GM23338 (cell line): ENCODE data around the gene ZNF614. TPM values are rescaled to one million over a fixed set of nuclear protein-coding genes. Genes with fewer than 3 reads are reported as not detected.

Experiments used
- ATAC-seq: fragments of 200-7000 bp; cut with Tn5 transposase; 3 replicates; pipeline ENCODE4 v1.9.1; 2020
- DNase-seq: peaks from one replicate; pipeline ENCODE4 v3.0.0-alpha.2; 2015; ENCODE audit warnings: low spot score
- H2AFZ ChIP-seq: fragments of 200-600 bp; sonication (generic); 2 replicates; pipeline ENCODE4 v1.8.0; 2016; ENCODE audit warnings: antibody characterized with exemption, mild to moderate bottlenecking, moderate library complexity
- H3F3A ChIP-seq: fragments of 200-600 bp; sonication (generic); replicated peaks from 2 replicates; pipeline ENCODE4 v1.8.0; 2017; ENCODE audit warnings: antibody characterized with exemption, mixed run types, low read depth
- H3K27ac ChIP-seq: fragments of 200-600 bp; sonication (generic); 2 replicates; pipeline ENCODE4 v1.6.1; 2016; ENCODE audit warnings: low read depth
- H3K27me3 ChIP-seq: fragments of 200-600 bp; sonication (generic); 2 replicates; pipeline ENCODE4 v1.8.0; 2016; ENCODE audit warnings: mild to moderate bottlenecking, mixed run types, moderate library complexity; ENCODE audit not compliant: insufficient read depth
- H3K36me3 ChIP-seq: fragments of 200-600 bp; sonication (generic); 2 replicates; pipeline ENCODE4 v1.8.0; 2016; ENCODE audit warnings: mild to moderate bottlenecking; ENCODE audit not compliant: insufficient read depth
- H3K4me1 ChIP-seq: fragments of 200-600 bp; sonication (generic); 2 replicates; pipeline ENCODE4 v1.8.0; 2016; ENCODE audit warnings: mild to moderate bottlenecking, moderate library complexity; ENCODE audit not compliant: insufficient read depth
- H3K4me2 ChIP-seq: fragments of 200-600 bp; sonication (generic); 2 replicates; pipeline ENCODE4 v1.7.1; 2017; ENCODE audit warnings: mixed run types
- H3K4me3 ChIP-seq: fragments of 200-600 bp; sonication (generic); 2 replicates; pipeline ENCODE4 v1.6.1; 2016; ENCODE audit warnings: mixed run types
- H3K79me2 ChIP-seq: fragments of 200-600 bp; sonication (generic); replicated peaks from 2 replicates; pipeline ENCODE4 v1.8.0; 2017; ENCODE audit warnings: mild to moderate bottlenecking; ENCODE audit not compliant: insufficient read depth
- H3K9me2 ChIP-seq: fragments of 200-600 bp; sonication (generic); 2 replicates; pipeline ENCODE4 v1.8.0; 2017; ENCODE audit not compliant: insufficient read depth
- H4K20me1 ChIP-seq: fragments of 200-600 bp; sonication (generic); replicated peaks from 2 replicates; pipeline ENCODE4 v1.8.0; 2017; ENCODE audit warnings: mild to moderate bottlenecking; ENCODE audit not compliant: insufficient read depth
- H3K27ac Mint-ChIP-seq: 2 replicates; pipeline ENCODE4 v1.8.0; 2020; ENCODE audit warnings: inconsistent platforms, mild to moderate bottlenecking, moderate library complexity, mixed read lengths
- H3K27me3 Mint-ChIP-seq: 3 replicates; pipeline ENCODE4 v1.8.0; 2022; ENCODE audit warnings: low read depth, mild to moderate bottlenecking, moderate library complexity, mixed read lengths, inconsistent platforms; ENCODE audit not compliant: insufficient read depth, poor library complexity
- H3K36me3 Mint-ChIP-seq: 3 replicates; pipeline ENCODE4 v1.8.0; 2021; ENCODE audit warnings: low read depth, mild to moderate bottlenecking, inconsistent platforms, moderate library complexity, mixed read lengths
- H3K4me1 Mint-ChIP-seq: 3 replicates; pipeline ENCODE4 v1.8.0; 2020; ENCODE audit warnings: mild to moderate bottlenecking, inconsistent platforms, mixed read lengths
- H3K4me3 Mint-ChIP-seq: 3 replicates; pipeline ENCODE4 v1.8.0; 2021; ENCODE audit warnings: moderate library complexity, mild to moderate bottlenecking, inconsistent platforms, mixed read lengths
- H3K9me3 Mint-ChIP-seq: 3 replicates; pipeline ENCODE4 v1.8.0; 2020; ENCODE audit warnings: moderate library complexity, mild to moderate bottlenecking, inconsistent platforms, mixed read lengths
- CREB1 ChIP-seq: fragments of 250-450 bp; sonication (Bioruptor Pico); IDR thresholded peaks from 2 replicates; pipeline ENCODE4 v1.5.0; 2020; ENCODE audit warnings: low read depth, mild to moderate bottlenecking, moderate library complexity
- EZH2 ChIP-seq: fragments of 200-600 bp; sonication (generic); IDR thresholded peaks from one replicate; pipeline ENCODE4 v1.8.0; 2017; ENCODE audit warnings: antibody characterized with exemption, mild to moderate bottlenecking, low read depth; ENCODE audit not compliant: unreplicated experiment
- EZH2phosphoT487 ChIP-seq: fragments of 200-600 bp; sonication (generic); IDR thresholded peaks from one replicate; pipeline ENCODE4 v1.8.1; 2018; ENCODE audit warnings: antibody characterized with exemption; ENCODE audit not compliant: unreplicated experiment
- JUNB ChIP-seq: IDR thresholded peaks from one replicate; pipeline ENCODE4 v1.6.1; 2016; ENCODE audit warnings: antibody characterized with exemption; ENCODE audit not compliant: unreplicated experiment
- NANOG ChIP-seq: IDR thresholded peaks from 2 replicates; pipeline ENCODE4 v1.6.1; 2016; ENCODE audit warnings: antibody characterized with exemption, borderline replicate concordance
- POLR2AphosphoS5 ChIP-seq: IDR thresholded peaks from 2 replicates; pipeline ENCODE4 v1.6.1; 2016; ENCODE audit warnings: antibody characterized with exemption, low read depth
- STAT1 ChIP-seq: IDR thresholded peaks from one replicate; pipeline ENCODE4 v1.6.1; 2016; ENCODE audit warnings: antibody characterized with exemption; ENCODE audit not compliant: unreplicated experiment
- ZNF114 ChIP-seq: fragments of 250-450 bp; sonication (Bioruptor Pico); IDR thresholded peaks from 2 replicates; pipeline ENCODE4 v1.5.0; 2020; ENCODE audit warnings: mild to moderate bottlenecking, moderate library complexity
- ZNF331 ChIP-seq: fragments of 250-450 bp; sonication (Bioruptor Pico); IDR thresholded peaks from 2 replicates; pipeline ENCODE4 v1.5.0; 2020; ENCODE audit warnings: low read depth, mild to moderate bottlenecking, moderate library complexity
- polyA plus RNA-seq: library from polyadenylated mRNA; unstranded; fragments of >200 nt; fragmentation: Nextera tagmentation; extraction: Ambion mirVana; gene quantifications from 2 replicates; pipeline ENCODE4 v1.2.1, GENCODE V29; 2016
- total RNA-seq: library from RNA; depleted of rRNA; stranded (reverse); fragments of >200 nt; shearing (Covaris generic); gene quantifications from 2 replicates; pipeline ENCODE4 v1.2.3, GENCODE V29; 2014
- TF ChIP-seq, protein P1 (sequence below): fragments of 250-450 bp; sonication (Bioruptor Pico); IDR thresholded peaks from 2 replicates; pipeline ENCODE4 v1.5.0; 2020; ENCODE audit warnings: mild to moderate bottlenecking, moderate library complexity
- TF ChIP-seq, protein P2 (sequence below): IDR thresholded peaks from 2 replicates; pipeline ENCODE4 v1.6.1; 2016; ENCODE audit warnings: antibody characterized with exemption
- TF ChIP-seq, protein P3 (sequence below): IDR thresholded peaks from one replicate; pipeline ENCODE4 v1.6.1; 2018; ENCODE audit warnings: antibody characterized with exemption; ENCODE audit not compliant: unreplicated experiment
- TF ChIP-seq, protein P4 (sequence below), 2 experiments: fragments of 200-600 bp in 1 of 2; sonication (generic) in 1 of 2; conservative IDR thresholded peaks; 2 replicates each; pipeline versions ENCODE4 v1.5.1 to v1.6.1; 2016 to 2017; ENCODE audit warnings: antibody characterized with exemption in 2 of 2, low read depth in 2 of 2, mild to moderate bottlenecking in 2 of 2, moderate library complexity in 1 of 2

ZNF614 gene
- total and polyA plus RNA-seq, 2 experiments from 2014 or later: 9.1 to 26.2 TPM

DNA sequence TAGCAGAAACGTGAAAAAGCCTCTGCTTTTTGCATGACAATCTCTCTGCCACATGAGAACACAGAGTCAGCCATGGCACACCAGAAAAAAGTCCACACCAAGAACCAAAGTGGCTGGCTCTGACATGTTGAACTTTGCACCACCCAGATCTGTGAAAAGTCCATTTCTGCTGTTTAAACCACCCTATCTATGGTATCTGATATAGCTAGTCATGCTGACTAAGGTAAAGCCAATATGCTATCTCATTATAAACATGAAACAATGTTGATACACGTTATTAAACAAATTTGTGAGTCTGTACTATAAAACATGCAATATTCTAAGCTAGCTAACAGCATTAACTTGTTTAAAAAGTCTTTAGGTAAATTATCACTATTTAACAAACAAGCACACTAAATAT lies 41.5 kb upstream of the ZNF614 start:
- no peaks in the 10 kb centered on the region for H3K27me3 ChIP-seq
- DNase-seq: no peak
- Mint-ChIP-seq H3K4me3 (no peak overlapping the region), H3K27ac (no peak overlapping the region), H3K4me1 (no peaks in the 10 kb centered on the region), H3K36me3 (peaks cover 100% of the 10 kb centered on the region), H3K27me3 (peaks cover 5% of the 10 kb centered on the region), H3K9me3 (peaks cover 90% of the 10 kb centered on the region)
- TF ChIP-seq, protein P1, sequence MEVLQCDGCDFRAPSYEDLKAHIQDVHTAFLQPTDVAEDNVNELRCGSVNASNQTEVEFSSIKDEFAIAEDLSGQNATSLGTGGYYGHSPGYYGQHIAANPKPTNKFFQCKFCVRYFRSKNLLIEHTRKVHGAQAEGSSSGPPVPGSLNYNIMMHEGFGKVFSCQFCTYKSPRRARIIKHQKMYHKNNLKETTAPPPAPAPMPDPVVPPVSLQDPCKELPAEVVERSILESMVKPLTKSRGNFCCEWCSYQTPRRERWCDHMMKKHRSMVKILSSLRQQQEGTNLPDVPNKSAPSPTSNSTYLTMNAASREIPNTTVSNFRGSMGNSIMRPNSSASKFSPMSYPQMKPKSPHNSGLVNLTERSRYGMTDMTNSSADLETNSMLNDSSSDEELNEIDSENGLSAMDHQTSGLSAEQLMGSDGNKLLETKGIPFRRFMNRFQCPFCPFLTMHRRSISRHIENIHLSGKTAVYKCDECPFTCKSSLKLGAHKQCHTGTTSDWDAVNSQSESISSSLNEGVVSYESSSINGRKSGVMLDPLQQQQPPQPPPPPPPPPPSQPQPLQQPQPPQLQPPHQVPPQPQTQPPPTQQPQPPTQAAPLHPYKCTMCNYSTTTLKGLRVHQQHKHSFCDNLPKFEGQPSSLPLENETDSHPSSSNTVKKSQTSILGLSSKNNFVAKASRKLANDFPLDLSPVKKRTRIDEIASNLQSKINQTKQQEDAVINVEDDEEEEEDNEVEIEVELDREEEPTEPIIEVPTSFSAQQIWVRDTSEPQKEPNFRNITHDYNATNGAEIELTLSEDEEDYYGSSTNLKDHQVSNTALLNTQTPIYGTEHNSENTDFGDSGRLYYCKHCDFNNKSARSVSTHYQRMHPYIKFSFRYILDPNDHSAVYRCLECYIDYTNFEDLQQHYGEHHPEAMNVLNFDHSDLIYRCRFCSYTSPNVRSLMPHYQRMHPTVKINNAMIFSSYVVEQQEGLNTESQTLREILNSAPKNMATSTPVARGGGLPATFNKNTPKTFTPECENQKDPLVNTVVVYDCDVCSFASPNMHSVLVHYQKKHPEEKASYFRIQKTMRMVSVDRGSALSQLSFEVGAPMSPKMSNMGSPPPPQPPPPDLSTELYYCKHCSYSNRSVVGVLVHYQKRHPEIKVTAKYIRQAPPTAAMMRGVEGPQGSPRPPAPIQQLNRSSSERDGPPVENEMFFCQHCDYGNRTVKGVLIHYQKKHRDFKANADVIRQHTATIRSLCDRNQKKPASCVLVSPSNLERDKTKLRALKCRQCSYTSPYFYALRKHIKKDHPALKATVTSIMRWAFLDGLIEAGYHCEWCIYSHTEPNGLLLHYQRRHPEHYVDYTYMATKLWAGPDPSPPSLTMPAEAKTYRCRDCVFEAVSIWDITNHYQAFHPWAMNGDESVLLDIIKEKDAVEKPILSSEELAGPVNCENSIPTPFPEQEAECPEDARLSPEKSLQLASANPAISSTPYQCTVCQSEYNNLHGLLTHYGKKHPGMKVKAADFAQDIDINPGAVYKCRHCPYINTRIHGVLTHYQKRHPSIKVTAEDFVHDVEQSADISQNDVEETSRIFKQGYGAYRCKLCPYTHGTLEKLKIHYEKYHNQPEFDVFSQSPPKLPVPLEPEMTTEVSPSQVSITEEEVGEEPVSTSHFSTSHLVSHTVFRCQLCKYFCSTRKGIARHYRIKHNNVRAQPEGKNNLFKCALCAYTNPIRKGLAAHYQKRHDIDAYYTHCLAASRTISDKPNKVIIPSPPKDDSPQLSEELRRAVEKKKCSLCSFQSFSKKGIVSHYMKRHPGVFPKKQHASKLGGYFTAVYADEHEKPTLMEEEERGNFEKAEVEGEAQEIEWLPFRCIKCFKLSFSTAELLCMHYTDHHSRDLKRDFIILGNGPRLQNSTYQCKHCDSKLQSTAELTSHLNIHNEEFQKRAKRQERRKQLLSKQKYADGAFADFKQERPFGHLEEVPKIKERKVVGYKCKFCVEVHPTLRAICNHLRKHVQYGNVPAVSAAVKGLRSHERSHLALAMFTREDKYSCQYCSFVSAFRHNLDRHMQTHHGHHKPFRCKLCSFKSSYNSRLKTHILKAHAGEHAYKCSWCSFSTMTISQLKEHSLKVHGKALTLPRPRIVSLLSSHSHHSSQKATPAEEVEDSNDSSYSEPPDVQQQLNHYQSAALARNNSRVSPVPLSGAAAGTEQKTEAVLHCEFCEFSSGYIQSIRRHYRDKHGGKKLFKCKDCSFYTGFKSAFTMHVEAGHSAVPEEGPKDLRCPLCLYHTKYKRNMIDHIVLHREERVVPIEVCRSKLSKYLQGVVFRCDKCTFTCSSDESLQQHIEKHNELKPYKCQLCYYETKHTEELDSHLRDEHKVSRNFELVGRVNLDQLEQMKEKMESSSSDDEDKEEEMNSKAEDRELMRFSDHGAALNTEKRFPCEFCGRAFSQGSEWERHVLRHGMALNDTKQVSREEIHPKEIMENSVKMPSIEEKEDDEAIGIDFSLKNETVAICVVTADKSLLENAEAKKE (CRISPR knock-in tag): no peak
- TF ChIP-seq EZH2 (no peak), POLR2AphosphoS5 (no peak), CREB1 (CRISPR knock-in tag) (no peak), STAT1 (no peak), JUNB (no peak), EZH2phosphoT487 (no peak), ZNF331 (CRISPR knock-in tag) (no peak), ZNF114 (CRISPR knock-in tag) (no peak), NANOG (no peak)
- TF ChIP-seq, protein P2, sequence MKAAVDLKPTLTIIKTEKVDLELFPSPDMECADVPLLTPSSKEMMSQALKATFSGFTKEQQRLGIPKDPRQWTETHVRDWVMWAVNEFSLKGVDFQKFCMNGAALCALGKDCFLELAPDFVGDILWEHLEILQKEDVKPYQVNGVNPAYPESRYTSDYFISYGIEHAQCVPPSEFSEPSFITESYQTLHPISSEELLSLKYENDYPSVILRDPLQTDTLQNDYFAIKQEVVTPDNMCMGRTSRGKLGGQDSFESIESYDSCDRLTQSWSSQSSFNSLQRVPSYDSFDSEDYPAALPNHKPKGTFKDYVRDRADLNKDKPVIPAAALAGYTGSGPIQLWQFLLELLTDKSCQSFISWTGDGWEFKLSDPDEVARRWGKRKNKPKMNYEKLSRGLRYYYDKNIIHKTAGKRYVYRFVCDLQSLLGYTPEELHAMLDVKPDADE: no peak
- TF ChIP-seq, protein P3, sequence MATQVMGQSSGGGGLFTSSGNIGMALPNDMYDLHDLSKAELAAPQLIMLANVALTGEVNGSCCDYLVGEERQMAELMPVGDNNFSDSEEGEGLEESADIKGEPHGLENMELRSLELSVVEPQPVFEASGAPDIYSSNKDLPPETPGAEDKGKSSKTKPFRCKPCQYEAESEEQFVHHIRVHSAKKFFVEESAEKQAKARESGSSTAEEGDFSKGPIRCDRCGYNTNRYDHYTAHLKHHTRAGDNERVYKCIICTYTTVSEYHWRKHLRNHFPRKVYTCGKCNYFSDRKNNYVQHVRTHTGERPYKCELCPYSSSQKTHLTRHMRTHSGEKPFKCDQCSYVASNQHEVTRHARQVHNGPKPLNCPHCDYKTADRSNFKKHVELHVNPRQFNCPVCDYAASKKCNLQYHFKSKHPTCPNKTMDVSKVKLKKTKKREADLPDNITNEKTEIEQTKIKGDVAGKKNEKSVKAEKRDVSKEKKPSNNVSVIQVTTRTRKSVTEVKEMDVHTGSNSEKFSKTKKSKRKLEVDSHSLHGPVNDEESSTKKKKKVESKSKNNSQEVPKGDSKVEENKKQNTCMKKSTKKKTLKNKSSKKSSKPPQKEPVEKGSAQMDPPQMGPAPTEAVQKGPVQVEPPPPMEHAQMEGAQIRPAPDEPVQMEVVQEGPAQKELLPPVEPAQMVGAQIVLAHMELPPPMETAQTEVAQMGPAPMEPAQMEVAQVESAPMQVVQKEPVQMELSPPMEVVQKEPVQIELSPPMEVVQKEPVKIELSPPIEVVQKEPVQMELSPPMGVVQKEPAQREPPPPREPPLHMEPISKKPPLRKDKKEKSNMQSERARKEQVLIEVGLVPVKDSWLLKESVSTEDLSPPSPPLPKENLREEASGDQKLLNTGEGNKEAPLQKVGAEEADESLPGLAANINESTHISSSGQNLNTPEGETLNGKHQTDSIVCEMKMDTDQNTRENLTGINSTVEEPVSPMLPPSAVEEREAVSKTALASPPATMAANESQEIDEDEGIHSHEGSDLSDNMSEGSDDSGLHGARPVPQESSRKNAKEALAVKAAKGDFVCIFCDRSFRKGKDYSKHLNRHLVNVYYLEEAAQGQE: no peak
- TF ChIP-seq, protein P4, sequence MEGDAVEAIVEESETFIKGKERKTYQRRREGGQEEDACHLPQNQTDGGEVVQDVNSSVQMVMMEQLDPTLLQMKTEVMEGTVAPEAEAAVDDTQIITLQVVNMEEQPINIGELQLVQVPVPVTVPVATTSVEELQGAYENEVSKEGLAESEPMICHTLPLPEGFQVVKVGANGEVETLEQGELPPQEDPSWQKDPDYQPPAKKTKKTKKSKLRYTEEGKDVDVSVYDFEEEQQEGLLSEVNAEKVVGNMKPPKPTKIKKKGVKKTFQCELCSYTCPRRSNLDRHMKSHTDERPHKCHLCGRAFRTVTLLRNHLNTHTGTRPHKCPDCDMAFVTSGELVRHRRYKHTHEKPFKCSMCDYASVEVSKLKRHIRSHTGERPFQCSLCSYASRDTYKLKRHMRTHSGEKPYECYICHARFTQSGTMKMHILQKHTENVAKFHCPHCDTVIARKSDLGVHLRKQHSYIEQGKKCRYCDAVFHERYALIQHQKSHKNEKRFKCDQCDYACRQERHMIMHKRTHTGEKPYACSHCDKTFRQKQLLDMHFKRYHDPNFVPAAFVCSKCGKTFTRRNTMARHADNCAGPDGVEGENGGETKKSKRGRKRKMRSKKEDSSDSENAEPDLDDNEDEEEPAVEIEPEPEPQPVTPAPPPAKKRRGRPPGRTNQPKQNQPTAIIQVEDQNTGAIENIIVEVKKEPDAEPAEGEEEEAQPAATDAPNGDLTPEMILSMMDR (conservative IDR thresholded peaks at IDR 0.05; ENCODE audit: low read depth in 2 of 2): no peak
- no peak overlapping the region for H3K27ac ChIP-seq
- H2AFZ ChIP-seq: no peak overlapping the region
- no peak overlapping the region for H3K4me3 ChIP-seq
- no peaks in the 10 kb centered on the region for H3K4me1 ChIP-seq
- no peaks in the 10 kb centered on the region for H3K9me2 ChIP-seq
- H3K79me2 ChIP-seq: no peaks in the 10 kb centered on the region
- no peak overlapping the region for H3K4me2 ChIP-seq
- H4K20me1 ChIP-seq: no peaks in the 10 kb centered on the region
- no peak for ATAC-seq
- H3K36me3 ChIP-seq: peaks cover 44% of the 10 kb centered on the region
- H3F3A ChIP-seq: no peaks in the 10 kb centered on the region
